Endothelial cell of umbilical vein (primary cell): ENCODE data around the gene GRID1. TPM values are rescaled to one million over a fixed set of nuclear protein-coding genes. Genes with fewer than 3 reads are reported as not detected.

Experiments used
- BruUV-seq: library from RNA; stranded (reverse); fragments of 400-500 nt; replicated peaks from 2 replicates; lab custom pipeline; 2021; lab: Mats Ljungman, UMichigan
- CTCF ChIA-PET: fragments of 300-600, 350-600 bp; sonication (Branson Sonifier 250); formaldehyde crosslinking; loops from one replicate; lab custom pipeline; 2021; ENCODE audit warnings: antibody characterized with exemption, inconsistent platforms; lab: Charles Lee
- POLR2A ChIA-PET: fragments of 300-600, 350-600 bp; sonication (Branson Sonifier 250); formaldehyde crosslinking; loops from one replicate; lab custom pipeline; 2021; ENCODE audit warnings: antibody characterized with exemption, inconsistent platforms; lab: Charles Lee
- DNase-seq: peaks from one replicate; pipeline ENCODE4 v3.0.0-alpha.2; 2011; ENCODE audit warnings: low read depth, low spot score
- FAIRE-seq: peaks from 2 replicates; lab custom pipeline; 2011; peaks lifted over from hg19 to GRCh38; lab: Jason Lieb, UNC
- H2AFZ ChIP-seq: 2 replicates; pipeline ENCODE4 v1.6.0; 2012; ENCODE audit warnings: low read depth, low read length, control low read depth, inconsistent platforms
- H3K27ac ChIP-seq: 2 replicates; pipeline ENCODE4 v1.5.1; 2011; ENCODE audit warnings: low read depth, mild to moderate bottlenecking, control low read depth, low read length, moderate library complexity; ENCODE audit not compliant: insufficient read depth
- H3K27me3 ChIP-seq, 2 experiments: 2 replicates each; pipeline versions ENCODE4 v1.6.0 to v1.6.1; 2011; ENCODE audit warnings: low read length in 2 of 2, mixed read lengths in 1 of 2; ENCODE audit not compliant: control insufficient read depth in 2 of 2, insufficient read depth in 2 of 2
- H3K36me3 ChIP-seq, 2 experiments: 2 replicates in 1 of 2; 3 replicates in 1 of 2; pipeline ENCODE4 v1.5.1; 2011; ENCODE audit warnings: low read length in 2 of 2, mild to moderate bottlenecking in 1 of 2, moderate library complexity in 1 of 2; ENCODE audit not compliant: control insufficient read depth in 2 of 2, insufficient read depth in 2 of 2; ENCODE audit errors: extremely low read depth in 1 of 2
- H3K4me1 ChIP-seq: 3 replicates; pipeline ENCODE4 v1.5.1; 2011; ENCODE audit warnings: mild to moderate bottlenecking, low read length; ENCODE audit not compliant: control insufficient read depth, insufficient read depth; ENCODE audit errors: extremely low read depth
- H3K4me2 ChIP-seq: 2 replicates; pipeline ENCODE4 v1.6.1; 2011; ENCODE audit warnings: low read length, control low read depth, mixed read lengths; ENCODE audit not compliant: insufficient read depth
- H3K4me3 ChIP-seq, 3 experiments: fragments of 200-600 bp in 1 of 3; sonication (generic), shearing (Covaris generic) in 1 of 3; replicated peaks in 1 of 3; 2 replicates each; pipeline ENCODE4 v1.5.1; 2011 to 2016; ENCODE audit warnings: control low read depth in 3 of 3, low read length in 3 of 3, mild to moderate bottlenecking in 2 of 3, inconsistent platforms in 1 of 3, low read depth in 1 of 3, moderate library complexity in 1 of 3; ENCODE audit not compliant: insufficient read depth in 1 of 3
- H3K79me2 ChIP-seq: 2 replicates; pipeline ENCODE4 v1.6.0; 2012; ENCODE audit warnings: low read length, inconsistent platforms; ENCODE audit not compliant: control insufficient read depth, insufficient read depth
- H3K9ac ChIP-seq: replicated peaks from 2 replicates; pipeline ENCODE3; 2011; ENCODE audit warnings: low read length, control low read depth; ENCODE audit not compliant: insufficient read depth; ENCODE audit errors: extremely low read depth
- H3K9me1 ChIP-seq: replicated peaks from 3 replicates; pipeline ENCODE4 v1.6.0; 2011; ENCODE audit warnings: mild to moderate bottlenecking, low read length; ENCODE audit not compliant: control insufficient read depth, insufficient read depth; ENCODE audit errors: extremely low read depth
- H3K9me3 ChIP-seq: replicated peaks from 2 replicates; pipeline ENCODE4 v1.5.1; 2012; ENCODE audit warnings: low read length, inconsistent platforms; ENCODE audit not compliant: control insufficient read depth, insufficient read depth
- H4K20me1 ChIP-seq: replicated peaks from 2 replicates; pipeline ENCODE3; 2011; ENCODE audit warnings: mild to moderate bottlenecking, low read length; ENCODE audit not compliant: control insufficient read depth, insufficient read depth; ENCODE audit errors: extremely low read depth
- CTCF ChIP-seq, 2 donors: IDR thresholded peaks; 1 replicate in 1 of 2; 2 replicates in 1 of 2; pipeline ENCODE4 v1.5.1; 2011; ENCODE audit warnings: low read length in 2 of 2, mild to moderate bottlenecking in 2 of 2, moderate library complexity in 2 of 2, control low read depth in 1 of 2, inconsistent platforms in 1 of 2, low read depth in 1 of 2; ENCODE audit not compliant: insufficient read depth in 1 of 2; ENCODE audit errors: extremely low read depth in 1 of 2
- EZH2 ChIP-seq: IDR thresholded peaks from 2 replicates; pipeline ENCODE4 v1.6.1; 2012; ENCODE audit warnings: borderline replicate concordance, low read depth, mild to moderate bottlenecking, moderate library complexity, low read length, inconsistent platforms; ENCODE audit not compliant: severe bottlenecking
- FOS ChIP-seq: IDR thresholded peaks from 2 replicates; pipeline ENCODE4 v1.6.1; 2011; ENCODE audit warnings: mild to moderate bottlenecking, low read length, moderate library complexity, borderline replicate concordance; ENCODE audit not compliant: insufficient read depth
- GATA2 ChIP-seq: IDR thresholded peaks from 2 replicates; pipeline ENCODE4 v1.7.0; 2011; ENCODE audit warnings: low read depth, mild to moderate bottlenecking, moderate library complexity, mixed read lengths, low read length; ENCODE audit not compliant: insufficient read length, insufficient read depth
- JUN ChIP-seq: IDR thresholded peaks from 2 replicates; pipeline ENCODE4 v1.6.1; 2011; ENCODE audit warnings: borderline replicate concordance, low read depth; ENCODE audit not compliant: insufficient read length, insufficient read depth
- MYC ChIP-seq: IDR thresholded peaks from one replicate; pipeline ENCODE4 v1.6.1; 2011; ENCODE audit warnings: mild to moderate bottlenecking, low read depth, low read length
- POLR2A ChIP-seq: IDR thresholded peaks from 2 replicates; pipeline ENCODE4 v1.6.1; 2012; ENCODE audit warnings: low read depth, mild to moderate bottlenecking, control low read depth, low read length
- POLR2AphosphoS5 ChIP-seq: IDR thresholded peaks from 2 replicates; pipeline ENCODE4 v1.6.1; 2012; ENCODE audit warnings: low read depth, mild to moderate bottlenecking, control low read depth, low read length, moderate library complexity; ENCODE audit not compliant: insufficient read depth
- dilution Hi-C: fragments of 300-500 bp; cut with MboI; formaldehyde crosslinking; loops from one replicate; pipeline ENCODE4 v1.15.0; 2019; ENCODE audit warnings: low sequenced_read_pairs; ENCODE audit not compliant: extremely low pct_ligation_motif_present
- intact Hi-C: fragments of 100-400 bp; cut with micrococcal nuclease; formaldehyde crosslinking; loops from one replicate; pipeline ENCODE4 v1.10.0; 2022
- polyA plus RNA-seq, 4 experiments: library from polyadenylated mRNA; depleted of rRNA in 3 of 4; stranded (reverse) in 3 of 4; unstranded in 1 of 4; fragments of >200 nt; gene quantifications; 2 replicates each; pipeline versions ENCODE4 v1.2.1 to v1.2.3, GENCODE V29; 2011 to 2012; ENCODE audit warnings: missing spikeins in 1 of 4
- total RNA-seq: library from RNA; stranded (reverse); gene quantifications from 2 replicates; pipeline ENCODE4 v1.2.3, GENCODE V29; 2021
- TF ChIP-seq, protein P1 (sequence below): IDR thresholded peaks from 2 replicates; pipeline ENCODE4 v1.6.1; 2011; ENCODE audit not compliant: insufficient read depth, insufficient read length

GRID1 gene
- total and polyA plus RNA-seq, 2 donors (not counting 3 experiments of a cell fraction or from before 2014, with no cell fraction given) = not detected

- FAIRE-seq (no peak), DNase-seq (no peak)
- ChIA-PET CTCF (no interaction called here), POLR2A (no interaction called here)
- dilution Hi-C loops = no loop called here
- no peak overlapping the region for H3K27ac ChIP-seq
- H3K9me3 ChIP-seq = no peaks in the 10 kb centered on the region
- no peaks in the 10 kb centered on the region for H4K20me1 ChIP-seq
- H3K27me3 ChIP-seq = no peaks in the 10 kb centered on the region
- no peak overlapping the region for H3K9ac ChIP-seq
- intact Hi-C loops = no loop called here
- no peaks in the 10 kb centered on the region for H3K9me1 ChIP-seq
- H3K4me1 ChIP-seq = no peaks in the 10 kb centered on the region
- no peak overlapping the region for H3K4me2 ChIP-seq
- BruUV-seq = no TSS peak
- no peak overlapping the region for H2AFZ ChIP-seq
- H3K79me2 ChIP-seq = no peaks in the 10 kb centered on the region
- no peak overlapping the region for H3K4me3 ChIP-seq
- TF ChIP-seq POLR2A (no peak), EZH2 (no peak), CTCF (IDR thresholded peaks at IDR 0.05; ENCODE audit: extremely low read depth in 1 of 2, insufficient read depth in 1 of 2, low read depth in 1 of 2, low read length in 2 of 2) (no peak), FOS (no peak), POLR2AphosphoS5 (no peak), JUN (no peak), MYC (no peak), GATA2 (no peak)
- TF ChIP-seq, protein P1, sequence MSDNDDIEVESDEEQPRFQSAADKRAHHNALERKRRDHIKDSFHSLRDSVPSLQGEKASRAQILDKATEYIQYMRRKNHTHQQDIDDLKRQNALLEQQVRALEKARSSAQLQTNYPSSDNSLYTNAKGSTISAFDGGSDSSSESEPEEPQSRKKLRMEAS = no peak
- no peaks in the 10 kb centered on the region for H3K36me3 ChIP-seq
Observed at GRCh38 chr10:86170255-86171108, 196.1 kb downstream of the GRID1 start.
